Activated gamma-delta T cell (primary cell): ENCODE measurements around the gene WFDC9.
"Not testable (repeated sequence)": the region's sequence is repeated elsewhere in the genome, so short reads cannot be mapped to it uniquely, and the experiment has no call there.

ENCODE experiments used
- DNase-seq: peaks from one replicate; lab custom pipeline; 2025; lab: John Stamatoyannopoulos, UW
- total RNA-seq, 2 donors: gene quantifications; one replicate each; lab custom pipeline; 2026; lab: John Stamatoyannopoulos, UW

Gene WFDC9
- total RNA-seq, result 0 reads per million in 2 donors

- DNase-seq, result no peak
Measured at GRCh38 chr20:45631184-45631583, at the start of gene WFDC9. Gene WFDC9 (minus strand): TSS chr20:45631284. CDS start chr20:45610181, 21,103 bp downstream.

GRCh38 chr20:45679650-45680049 lies 48.6 kb upstream of the WFDC9 start:
- DNase-seq, result no peak

- no peak for DNase-seq
Measured at GRCh38 chr20:45672765-45673164, 41.7 kb upstream of the WFDC9 start.

GRCh38 chr20:45670139-45670538 lies 39.1 kb upstream of the WFDC9 start, which contains the start of gene WFDC11:
Gene WFDC11 (minus strand): TSS chr20:45670239. CDS start chr20:45650600, 19,639 bp downstream.
- no peak for DNase-seq

DNA sequence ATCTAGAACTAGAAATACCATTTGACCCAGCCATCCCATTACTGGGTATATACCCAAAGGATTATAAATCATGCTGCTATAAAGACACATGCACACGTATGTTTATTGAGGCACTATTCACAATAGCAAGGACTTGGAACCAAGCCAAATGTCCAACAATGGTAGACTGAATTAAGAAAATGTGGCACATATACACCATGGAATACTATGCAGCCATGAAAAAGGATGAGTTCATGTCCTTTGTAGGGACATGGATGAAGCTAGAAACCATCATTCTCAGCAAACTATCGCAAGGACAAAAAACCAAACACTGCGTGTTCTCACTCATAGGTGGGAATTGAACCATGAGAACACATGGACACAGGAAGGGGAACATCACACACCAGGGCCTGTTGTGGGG lies 26.0 kb upstream of the WFDC9 start:
- not testable (repeated sequence) for DNase-seq

DNA sequence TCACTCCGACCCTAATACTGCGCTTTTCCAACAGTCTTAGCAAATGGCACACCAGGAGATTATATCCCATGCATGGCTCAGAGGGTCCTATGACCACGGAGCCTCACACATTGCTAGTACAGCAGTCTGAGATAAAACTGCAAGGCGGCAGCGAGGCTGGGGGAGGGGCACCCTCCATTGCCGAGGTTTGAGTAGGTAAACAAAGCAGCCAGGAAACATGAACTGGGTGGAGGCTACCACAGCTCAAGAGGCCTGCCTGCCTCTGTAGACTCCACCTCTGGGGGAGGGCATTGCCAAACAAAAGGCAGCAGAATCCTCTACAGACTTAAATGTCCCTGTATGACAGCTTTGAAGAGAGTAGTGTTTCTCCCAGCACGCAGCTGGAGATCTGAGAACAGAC lies 20.6 kb upstream of the WFDC9 start:
- DNase-seq, result not testable (repeated sequence)

GRCh38 chr20:45649312-45649863 lies 18.3 kb upstream of the WFDC9 start:
- DNase-seq, result no peak

DNA sequence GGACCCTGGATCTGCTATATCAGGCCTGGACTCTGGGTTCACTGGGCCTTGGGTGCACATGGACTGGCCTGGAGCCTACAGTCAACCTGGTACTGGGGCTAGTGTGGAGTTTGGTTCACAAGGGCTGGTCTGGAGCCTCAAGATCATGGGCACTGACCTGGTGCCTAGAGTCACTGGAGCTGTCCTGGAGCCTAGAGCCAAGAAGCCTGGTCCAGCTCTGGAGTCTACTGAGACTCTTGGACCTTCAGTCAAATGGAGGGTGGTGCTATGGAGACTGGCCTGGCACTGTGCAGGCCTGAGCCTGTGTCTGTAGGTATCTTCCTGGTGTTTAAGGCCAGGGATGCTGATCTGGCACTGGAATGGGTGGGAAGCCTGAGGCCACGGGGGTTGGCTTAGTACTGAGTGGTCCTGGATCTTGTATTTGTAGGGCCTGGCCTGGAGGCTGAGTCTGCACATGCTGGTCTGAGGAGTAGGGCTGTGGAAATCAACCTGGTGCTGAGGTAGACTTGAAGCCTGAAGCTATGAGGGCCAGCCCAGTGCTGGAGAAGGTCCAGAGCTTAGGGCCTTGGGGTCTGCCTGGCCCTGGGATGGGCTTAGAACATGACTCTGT lies 16.5 kb upstream of the WFDC9 start:
- DNase-seq, result no peak

DNA sequence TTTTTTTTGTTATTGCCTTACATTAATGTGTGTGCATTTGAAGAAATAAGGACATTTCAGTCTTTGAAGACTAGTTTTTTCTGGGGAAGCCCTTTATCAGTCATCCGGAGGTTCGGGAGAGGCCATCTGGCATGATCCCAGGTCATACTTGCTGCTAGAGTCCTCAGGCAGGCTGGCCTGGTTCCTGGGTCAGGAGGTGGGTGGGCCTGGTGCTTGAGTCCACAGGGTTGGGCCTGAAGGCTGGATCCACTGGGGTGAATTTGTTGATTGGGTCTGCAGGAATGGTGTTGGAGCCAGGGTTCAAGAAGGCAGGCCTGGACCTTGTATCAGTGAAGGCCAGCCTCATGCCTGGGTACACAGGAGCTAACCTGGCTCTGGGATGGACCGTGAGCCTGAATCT lies 15.8 kb upstream of the WFDC9 start:
- DNase-seq, result no peak

- DNase-seq, result not testable (repeated sequence)
Measured at GRCh38 chr20:45645869-45646268, 14.8 kb upstream of the WFDC9 start.

DNA sequence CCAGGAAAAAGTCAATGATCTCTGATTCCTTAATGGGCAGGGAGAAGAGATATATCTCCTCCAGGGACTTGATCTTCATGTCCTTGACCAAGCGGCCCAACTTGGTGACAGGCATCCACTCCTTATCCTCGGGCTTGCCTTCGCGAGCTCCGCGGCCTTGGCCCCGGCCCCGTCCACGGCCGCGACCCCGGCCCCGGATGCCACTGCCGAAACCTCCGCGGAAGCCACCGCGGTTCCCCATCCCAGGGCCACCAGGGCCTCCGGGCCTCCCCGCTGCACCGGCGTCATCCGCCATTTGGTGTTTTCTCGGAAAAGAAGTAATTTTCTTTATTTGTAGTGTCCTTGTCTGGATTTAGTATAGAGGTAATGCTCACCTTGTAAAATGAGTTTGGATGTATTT lies 10.0 kb upstream of the WFDC9 start:
- DNase-seq, result not testable (repeated sequence)

GRCh38 chr20:45639687-45640086 lies 8.6 kb upstream of the WFDC9 start:
- DNase-seq, result no peak

- no peak for DNase-seq
Measured at GRCh38 chr20:45636513-45636912, 5.4 kb upstream of the WFDC9 start.

GRCh38 chr20:45630371-45630770 lies 713 bp downstream of the WFDC9 start:
- DNase-seq, result no peak

DNA sequence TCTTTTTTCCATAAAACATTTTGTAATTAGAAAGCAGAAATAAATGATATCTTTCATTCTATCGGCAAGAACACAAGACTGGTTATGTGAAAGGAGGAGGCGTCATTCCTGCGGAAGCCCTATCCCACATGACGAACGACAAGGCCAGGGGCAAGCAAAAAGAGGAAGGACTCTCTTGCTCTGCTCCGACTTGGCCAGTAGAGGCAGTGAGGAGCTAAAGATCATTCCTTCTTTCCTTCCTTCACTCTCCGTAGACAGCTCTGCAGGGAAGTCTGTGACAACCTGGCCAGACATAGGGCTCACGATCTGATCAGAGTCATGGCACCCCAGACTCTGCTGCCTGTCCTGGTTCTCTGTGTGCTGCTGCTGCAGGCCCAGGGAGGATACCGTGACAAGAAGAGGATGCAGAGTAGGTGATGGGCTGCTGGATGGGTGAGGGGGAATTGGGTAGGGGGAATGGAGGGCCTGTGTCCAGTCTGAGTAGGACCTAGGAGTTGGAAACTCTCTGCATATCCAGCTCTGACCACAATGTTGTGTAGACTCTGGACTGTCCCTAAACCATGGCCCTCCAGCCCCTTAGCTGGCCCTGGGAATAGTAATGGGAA lies 1.5 kb downstream of the WFDC9 start, which contains the start of gene WFDC10A:
Gene WFDC10A (plus strand): TSS at position 244 of the 605 bp plus-strand sequence. CDS start 75 bp downstream, at position 319.
- no peak for DNase-seq

GRCh38 chr20:45626540-45626939 lies 4.5 kb downstream of the WFDC9 start:
- DNase-seq, result no peak

DNA sequence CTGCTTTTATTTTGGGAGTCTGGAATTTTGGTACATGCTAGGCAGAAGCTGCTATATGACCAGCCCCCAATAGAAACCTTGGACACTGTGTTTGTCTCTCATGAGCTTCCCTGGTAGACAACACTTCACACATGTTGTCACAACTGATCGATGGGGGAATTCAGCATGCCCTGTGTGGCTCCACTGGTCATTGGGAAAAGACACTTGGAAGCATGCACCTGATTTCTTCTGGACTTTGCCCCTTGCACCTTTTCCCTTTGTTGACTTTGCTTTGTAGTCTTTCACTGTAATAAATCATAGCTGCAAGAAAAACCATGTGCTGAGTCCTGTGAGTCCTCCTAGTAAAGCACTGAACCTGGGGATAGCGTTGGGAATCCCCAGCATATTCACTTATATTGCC lies 9.5 kb downstream of the WFDC9 start:
- DNase-seq, result no peak

DNA sequence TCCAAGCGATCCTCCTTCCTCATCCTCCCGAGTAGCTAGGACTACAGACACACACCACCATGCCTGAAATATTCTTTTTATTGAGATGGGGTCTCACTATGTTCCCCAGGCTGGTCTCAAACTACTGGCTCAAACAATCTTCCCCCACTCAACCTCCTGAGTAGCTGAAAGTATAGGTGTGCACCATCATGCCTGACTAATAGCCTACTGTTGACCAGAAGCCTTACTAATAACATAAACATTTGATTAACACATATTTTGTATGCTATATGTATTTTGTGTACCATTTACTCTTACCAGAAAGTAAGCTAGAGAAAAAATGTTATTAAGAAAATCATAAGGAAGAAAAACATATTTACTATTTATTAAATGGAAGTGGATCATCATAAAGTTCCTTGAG lies 13.5 kb downstream of the WFDC9 start:
- DNase-seq, result no peak

DNA sequence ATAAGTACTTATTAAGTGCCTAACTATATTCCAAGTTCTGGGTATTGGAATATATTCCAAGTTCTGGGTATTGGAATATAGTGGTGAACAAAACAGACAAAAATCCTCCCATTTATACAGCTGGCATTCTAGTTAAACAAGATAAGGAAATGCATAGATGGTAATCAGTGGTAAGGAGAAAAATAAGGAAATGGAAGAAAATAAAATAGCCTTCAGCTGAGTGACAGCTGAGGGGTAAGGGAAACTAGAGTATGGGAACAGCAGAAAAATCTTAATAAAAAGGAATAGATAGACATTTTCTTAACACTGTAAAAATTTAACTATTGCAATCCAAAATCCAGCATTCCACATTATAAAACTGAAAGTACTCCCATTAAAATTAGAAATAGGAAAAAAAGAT lies 18.8 kb downstream of the WFDC9 start:
- no peak for DNase-seq

DNA sequence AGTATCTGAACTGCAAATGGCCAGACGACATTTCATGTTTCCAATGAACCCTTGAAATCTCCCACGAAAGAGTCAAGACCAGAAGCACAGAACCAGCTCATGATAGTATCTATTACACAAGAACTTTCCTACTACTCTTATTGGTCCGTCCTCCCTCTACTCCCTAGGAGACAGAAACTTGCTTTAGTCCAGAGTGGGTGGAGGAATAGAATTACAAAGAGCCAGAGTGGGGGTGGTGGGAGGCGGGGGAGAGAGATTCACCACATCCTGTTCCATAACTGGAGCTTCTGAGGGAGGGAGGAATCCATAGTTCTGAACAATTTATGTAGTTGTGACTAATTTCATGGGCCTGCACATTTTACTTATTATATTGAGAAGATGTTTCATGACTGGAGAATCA lies 20.0 kb downstream of the WFDC9 start:
- no peak for DNase-seq

- no peak for DNase-seq
Measured at GRCh38 chr20:45607810-45608209, 23.3 kb downstream of the WFDC9 start.

DNA sequence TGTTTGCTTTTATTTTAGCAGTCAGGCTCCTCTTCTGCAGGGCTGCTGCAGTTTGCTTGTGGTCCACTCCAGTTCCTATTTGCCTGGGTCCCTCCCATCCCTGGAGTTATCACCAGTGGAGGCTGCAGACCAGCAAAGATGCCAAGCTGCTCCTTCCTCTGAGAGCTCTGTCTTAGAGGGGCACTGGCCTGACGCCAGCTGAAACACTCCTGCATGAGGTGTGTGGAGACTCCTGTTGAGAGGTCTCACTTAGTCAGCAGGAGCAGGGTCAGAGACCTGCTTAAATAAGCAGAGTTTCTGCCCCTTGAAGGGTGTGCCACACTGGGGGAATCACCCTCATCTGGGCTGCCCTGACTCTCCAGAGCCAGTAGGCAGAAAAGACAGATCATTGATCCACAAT lies 35.8 kb downstream of the WFDC9 start:
- no peak for DNase-seq

DNA sequence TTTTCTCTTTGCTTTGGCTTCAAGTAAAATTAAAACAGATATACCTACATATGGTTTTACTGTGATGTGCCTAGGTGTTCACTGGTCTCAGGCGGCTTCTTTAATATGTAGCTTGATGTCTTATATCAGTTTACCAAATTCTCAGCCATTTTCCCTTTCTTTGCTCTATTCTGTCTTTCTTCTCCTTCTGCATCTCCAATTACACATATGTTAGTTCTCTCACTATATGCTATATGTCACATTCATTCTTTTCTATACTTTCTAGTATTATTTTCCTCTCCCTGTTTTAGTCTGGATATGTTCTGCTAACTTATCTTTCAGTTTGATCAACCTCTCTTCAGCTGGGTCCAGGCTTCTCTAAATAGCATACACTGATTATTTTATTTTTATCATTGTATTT lies 37.6 kb downstream of the WFDC9 start:
- DNase-seq, result no peak
